OCI-LY1 (cell line): ENCODE results near the gene CNOT4.

ENCODE experiments used
- CTCF ChIP-seq: fragments of 200-600 bp; sonication (generic), shearing (Covaris generic); IDR thresholded peaks from 2 replicates; pipeline ENCODE4 v1.5.1; 2017; ENCODE audit warnings: mild to moderate bottlenecking, antibody characterized with exemption, low read length, moderate library complexity, mixed read lengths
- EZH2 ChIP-seq: fragments of 200-600 bp; sonication (generic), shearing (Covaris generic); IDR thresholded peaks from 2 replicates; pipeline ENCODE4 v1.8.0; 2017; ENCODE audit warnings: borderline replicate concordance, mixed run types, mild to moderate bottlenecking, antibody characterized with exemption, low read length, moderate library complexity, mixed read lengths

GRCh38 chr7:135414208-135414607 is 95.7 kb downstream of the CNOT4 start:
- TF ChIP-seq EZH2 (no peak), CTCF (no peak)
